Fibroblast of peridontal ligament (primary cell): ENCODE measurements around the gene TFR2.

Source experiments
- DNase-seq: peaks from one replicate; pipeline ENCODE4 v3.0.0-alpha.2; 2010; ENCODE audit errors: extremely low read depth

The TFR2 gene

GRCh38 chr7:100641463-100641859 lies at the start of gene TFR2:
TSS of gene TFR2 (minus strand) at chr7:100641552. CDS start at chr7:100641509, 43 bp downstream.
- DNase-seq: no peak

GRCh38 chr7:100689230-100690135 lies 48.1 kb upstream of the TFR2 start:
- no peak for DNase-seq

GRCh38 chr7:100688326-100688860 lies 47.0 kb upstream of the TFR2 start:
- no peak for DNase-seq

- DNase-seq: no peak
Measured at GRCh38 chr7:100687751-100688300, 46.5 kb upstream of the TFR2 start.

DNA sequence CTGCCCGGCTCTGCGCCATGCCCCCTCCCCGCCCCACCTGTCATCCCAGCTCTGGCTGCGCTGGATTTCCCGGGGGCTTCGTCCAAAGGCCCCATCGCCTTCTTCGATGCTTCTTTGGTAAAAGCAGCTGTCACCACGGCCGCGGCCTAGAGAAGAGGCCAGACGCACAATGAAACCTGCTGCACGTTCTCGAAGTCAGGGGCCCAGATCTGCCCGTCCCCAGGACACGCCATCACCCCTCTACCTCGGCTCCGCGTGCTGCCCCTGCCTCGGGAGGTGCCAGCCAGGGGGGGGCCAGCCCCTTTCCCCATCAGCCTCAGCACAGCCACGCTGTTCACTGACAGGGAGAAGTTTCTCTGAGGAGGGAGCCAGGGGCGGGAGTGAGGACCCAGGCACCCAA lies 45.9 kb upstream of the TFR2 start:
- DNase-seq: no peak

GRCh38 chr7:100686822-100687211 lies 45.5 kb upstream of the TFR2 start:
- no peak for DNase-seq

GRCh38 chr7:100686201-100686821 lies 45.0 kb upstream of the TFR2 start:
- DNase-seq: no peak

GRCh38 chr7:100685631-100686145 lies 44.3 kb upstream of the TFR2 start:
- DNase-seq: no peak

DNA sequence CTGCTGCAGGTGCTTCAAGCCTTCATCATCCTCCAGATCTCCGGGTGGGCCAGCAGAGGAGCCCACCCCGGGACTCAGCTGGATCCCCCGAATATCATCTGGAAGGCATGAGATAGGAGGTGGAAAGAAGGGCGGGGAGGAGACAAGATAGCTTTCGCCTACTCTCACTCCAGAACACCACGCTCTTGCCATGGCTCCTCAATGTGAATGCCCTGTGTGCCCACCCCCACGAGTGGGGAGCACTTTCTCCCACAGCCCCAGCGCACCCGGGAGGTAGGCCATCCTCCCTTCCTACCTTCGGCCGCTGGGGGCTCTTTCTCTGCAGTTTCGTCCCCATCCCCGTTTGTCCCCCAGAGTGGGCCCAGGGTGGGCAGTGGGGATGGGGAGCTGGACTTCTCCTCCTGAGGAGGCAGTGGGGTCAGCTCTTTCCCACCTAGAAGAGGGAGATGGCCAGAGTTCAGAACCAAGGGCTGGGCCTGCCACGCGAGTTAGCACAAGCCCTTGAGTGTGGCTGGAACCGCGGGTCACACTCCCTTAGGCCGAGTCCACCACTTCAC lies 43.8 kb upstream of the TFR2 start:
- DNase-seq: no peak

- DNase-seq: no peak
Measured at GRCh38 chr7:100684534-100685042, 43.2 kb upstream of the TFR2 start.

- no peak for DNase-seq
Measured at GRCh38 chr7:100683659-100684533, 42.5 kb upstream of the TFR2 start.

DNA sequence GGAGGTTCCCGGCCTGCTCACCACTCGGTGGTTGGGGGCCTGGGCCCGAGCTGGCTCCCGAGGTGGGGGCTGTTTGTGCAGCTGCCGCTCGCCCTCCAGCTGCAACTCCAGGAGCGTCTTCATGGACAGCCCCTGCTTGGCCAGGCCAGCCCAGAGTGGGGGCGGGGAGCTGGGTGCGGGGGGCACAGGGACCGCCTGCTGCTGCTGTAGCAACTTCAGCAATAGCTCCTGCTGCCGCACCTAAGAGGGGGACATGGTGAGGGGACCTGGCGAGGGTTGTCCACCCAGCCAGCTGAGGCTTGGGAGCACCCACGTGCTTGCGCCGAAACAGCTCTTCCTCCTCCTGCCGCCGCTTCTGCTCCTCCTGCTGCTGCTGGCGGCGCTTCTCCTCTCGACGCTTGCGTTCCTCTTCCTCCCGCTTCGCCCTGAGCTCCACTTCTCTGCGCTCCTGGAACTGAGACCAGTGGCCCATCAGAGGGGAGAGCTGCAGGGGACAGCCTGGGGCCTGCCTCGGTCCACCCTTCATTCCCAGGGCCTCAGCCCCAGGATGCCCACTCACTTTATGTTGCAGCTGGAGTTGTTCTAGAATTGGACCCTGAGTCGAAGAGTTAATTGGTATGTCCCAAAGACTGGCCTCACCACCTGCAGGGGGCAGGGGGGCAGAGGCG lies 41.8 kb upstream of the TFR2 start:
- DNase-seq: no peak

- DNase-seq: no peak
Measured at GRCh38 chr7:100682228-100682741, 40.9 kb upstream of the TFR2 start.

- no peak for DNase-seq
Measured at GRCh38 chr7:100681491-100682227, 40.3 kb upstream of the TFR2 start.

- DNase-seq: no peak
Measured at GRCh38 chr7:100680576-100681271, 39.4 kb upstream of the TFR2 start.

DNA sequence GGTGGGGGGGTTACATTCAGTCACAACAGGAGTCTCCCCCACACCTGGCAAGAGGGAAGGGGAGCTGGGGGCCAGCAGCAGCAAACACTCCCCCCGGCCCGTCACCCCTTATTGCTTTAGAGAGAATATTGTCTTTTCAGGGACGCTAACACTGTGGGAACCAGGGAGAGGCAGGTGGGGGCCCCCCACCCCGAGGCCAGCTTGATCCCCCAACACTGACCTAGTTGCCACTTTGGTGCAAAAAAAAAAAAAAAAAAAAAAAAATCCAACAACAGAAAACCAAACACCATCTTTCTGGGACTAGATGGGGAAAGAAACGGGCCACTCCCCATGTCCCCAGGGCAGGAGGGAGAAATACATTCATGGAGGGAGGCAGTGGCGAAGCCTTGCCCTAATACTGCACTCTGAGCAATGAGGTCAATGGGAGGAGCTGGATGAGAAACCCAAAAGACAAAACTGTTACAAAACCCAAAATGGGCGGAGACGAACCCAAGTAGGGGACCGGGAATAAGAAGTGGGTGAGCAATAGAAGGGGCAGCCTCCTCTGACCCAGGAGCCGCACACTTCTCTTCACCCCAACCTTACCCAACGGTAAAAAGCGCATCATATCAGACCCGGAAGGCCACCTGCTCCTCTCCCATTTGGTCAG lies 38.7 kb upstream of the TFR2 start:
- DNase-seq: peak; percentile 50

GRCh38 chr7:100679129-100679926 lies 38.0 kb upstream of the TFR2 start:
- no peak for DNase-seq
